HG03095 (cell line): Measurements from ENCODE around the gene PTPN22.

Experiments used
- ATAC-seq: cut with Tn5 transposase; IDR thresholded peaks from one replicate; pipeline ENCODE4 v1.9.1; 2021; ENCODE audit warnings: moderate library complexity; ENCODE audit not compliant: unreplicated experiment

PTPN22 gene

DNA sequence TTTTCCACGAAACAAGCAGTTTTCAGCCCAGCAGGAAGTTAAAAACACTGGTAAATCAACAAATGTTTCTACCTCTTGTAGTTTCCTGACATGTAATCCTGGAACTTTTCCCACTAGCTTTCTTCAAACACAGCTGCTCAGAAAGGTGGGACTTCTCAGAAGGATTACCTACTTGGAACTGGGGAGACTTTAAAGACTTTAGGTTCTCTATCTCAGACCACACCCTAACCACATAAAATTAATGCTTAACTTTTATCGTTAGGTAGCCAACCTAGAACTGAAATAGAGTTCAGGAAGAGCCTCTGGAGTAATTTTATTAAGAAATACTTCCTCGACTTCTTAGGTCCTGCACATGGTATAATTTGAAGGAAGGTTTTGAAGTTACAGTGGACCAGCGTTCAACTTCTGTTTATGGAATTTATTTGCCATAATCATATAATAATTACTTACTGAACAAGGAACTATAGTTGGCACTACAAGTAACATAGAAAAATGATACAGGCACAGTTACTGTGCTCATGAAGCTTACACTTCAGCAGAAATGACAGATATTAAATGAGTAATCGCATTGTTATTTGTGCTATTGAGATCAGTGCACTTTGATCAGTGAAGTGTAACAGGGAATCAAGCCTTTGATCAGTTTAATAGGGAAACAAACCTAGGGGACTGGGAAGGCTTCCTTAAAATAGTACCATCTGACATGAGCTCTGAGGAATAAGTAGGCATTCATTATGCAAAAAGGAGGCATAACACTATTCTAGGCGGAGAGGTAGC, 16.1 kb upstream of the PTPN22 start, which contains the start of gene BCL2L15:
BCL2L15 (minus strand) TSS at position 180 of the 774 bp plus-strand sequence. CDS start 206 bp downstream, outside the sequence.
- no peak for ATAC-seq

DNA sequence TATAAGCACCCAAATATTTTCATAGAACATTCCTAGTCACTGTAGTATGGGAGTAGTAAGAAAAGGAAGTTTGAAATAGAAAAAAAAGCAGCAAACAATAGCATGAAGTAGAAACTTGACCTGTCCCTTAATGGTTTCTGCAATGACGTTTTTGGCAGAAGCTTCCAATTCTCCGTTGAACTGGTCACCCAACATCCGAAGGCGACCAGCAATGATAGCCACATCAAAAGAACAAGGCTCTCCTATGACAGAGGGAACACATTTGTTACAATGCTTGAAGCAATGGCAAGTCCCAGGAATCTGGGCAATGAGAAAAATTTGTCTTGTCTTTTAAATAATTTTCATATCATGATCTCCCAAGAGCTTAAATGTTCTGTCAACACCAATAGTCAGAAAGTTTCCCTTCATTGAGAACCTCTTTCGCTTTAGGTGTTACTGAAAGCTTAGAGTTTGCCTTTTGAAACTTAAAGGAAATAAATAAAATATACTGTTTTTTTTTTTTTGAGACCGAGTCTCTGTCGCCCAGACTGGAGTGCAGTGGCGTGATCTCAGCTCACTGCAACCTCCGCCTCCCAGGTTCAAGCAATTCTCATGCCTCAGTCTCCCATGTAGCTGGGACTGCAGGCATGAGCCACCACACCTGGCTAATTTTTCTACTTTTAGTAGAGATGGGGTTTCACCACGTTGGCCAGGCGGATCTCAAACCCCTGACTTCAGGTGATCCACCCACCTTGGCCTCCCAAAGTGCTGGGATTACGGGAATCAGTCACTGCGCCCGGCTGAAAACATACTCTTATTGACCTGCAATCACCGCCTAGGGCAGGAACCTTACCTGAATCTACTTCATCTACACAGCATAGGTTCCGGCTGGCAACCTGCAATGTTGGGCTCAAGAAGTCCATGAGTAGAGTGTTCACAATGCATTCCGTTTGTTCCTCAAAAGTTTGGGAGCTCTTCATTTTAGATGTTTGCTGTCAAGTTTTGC, 15.2 kb upstream of the PTPN22 start:
- ATAC-seq: no peak

DNA sequence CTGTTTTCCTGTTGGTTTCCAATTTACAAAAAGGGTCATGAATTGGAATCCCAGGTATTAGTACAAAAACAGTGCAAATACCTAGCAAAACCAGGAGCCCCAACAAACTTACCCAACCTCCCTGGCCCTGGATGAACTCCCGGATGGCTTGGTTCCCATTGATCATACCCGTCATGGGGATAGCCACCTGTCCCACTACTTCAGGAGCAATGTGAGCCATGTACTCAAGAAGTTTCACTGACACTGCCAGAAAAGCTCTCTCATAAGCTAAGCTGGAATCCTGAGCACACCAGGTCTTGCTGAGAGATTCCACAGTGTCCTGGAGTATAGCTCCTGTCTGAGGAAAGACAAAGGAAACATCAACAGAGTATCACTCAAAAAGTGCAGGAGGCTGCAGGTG, 10.1 kb upstream of the PTPN22 start:
- ATAC-seq: no peak

DNA sequence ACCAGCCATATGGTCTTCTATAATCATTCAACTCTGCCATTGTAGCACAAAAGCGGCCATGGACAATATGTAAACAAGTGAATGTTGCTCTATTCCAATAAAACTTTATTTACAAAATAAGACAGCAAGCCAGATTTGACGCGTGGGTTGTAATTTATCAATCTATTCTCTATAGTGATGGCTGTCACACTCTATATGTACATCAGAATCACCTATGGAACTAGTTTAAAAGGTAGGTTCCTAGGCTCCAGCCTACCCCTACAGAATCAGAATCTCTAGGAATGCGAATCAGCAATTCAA, 8.2 kb upstream of the PTPN22 start:
- no peak for ATAC-seq

DNA sequence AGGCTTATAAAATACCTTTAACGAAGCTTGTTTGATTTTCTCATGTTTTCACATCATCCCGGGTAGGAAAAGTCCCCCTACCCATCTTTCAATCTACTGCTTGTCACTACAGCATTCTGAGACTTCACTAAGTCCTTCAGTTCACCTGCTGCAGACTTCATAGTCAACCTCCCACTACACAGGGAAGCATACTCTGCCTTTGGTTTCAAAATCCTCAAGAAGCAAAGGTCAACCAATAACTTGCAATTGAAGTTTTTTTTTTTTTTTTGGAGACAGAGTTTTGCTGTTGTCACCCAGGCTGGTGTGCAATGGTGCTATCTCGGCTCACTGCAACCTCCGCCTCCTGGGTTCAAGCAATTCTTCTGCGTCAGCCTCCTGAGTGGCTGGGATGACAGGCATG, 4.7 kb upstream of the PTPN22 start:
- no peak for ATAC-seq

DNA sequence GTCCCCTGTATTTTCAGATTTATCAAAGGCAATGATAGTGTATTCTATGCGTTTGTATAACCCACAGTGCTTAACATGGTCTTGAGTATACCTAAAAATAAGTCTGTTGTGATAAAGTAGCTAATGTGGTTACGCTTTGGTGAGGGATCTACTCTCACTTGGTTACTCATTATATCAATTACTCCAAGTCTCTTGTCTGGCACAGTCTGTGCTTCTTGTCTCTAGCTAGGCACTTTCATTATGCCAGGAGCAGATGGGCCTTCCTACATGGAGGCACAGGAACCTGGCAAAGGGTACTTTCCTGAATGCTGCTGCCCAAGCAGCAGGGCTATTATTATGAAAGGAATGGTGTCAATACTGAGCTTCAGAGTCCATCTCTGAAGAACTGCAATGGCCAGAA, 4.2 kb upstream of the PTPN22 start:
- no peak for ATAC-seq

DNA sequence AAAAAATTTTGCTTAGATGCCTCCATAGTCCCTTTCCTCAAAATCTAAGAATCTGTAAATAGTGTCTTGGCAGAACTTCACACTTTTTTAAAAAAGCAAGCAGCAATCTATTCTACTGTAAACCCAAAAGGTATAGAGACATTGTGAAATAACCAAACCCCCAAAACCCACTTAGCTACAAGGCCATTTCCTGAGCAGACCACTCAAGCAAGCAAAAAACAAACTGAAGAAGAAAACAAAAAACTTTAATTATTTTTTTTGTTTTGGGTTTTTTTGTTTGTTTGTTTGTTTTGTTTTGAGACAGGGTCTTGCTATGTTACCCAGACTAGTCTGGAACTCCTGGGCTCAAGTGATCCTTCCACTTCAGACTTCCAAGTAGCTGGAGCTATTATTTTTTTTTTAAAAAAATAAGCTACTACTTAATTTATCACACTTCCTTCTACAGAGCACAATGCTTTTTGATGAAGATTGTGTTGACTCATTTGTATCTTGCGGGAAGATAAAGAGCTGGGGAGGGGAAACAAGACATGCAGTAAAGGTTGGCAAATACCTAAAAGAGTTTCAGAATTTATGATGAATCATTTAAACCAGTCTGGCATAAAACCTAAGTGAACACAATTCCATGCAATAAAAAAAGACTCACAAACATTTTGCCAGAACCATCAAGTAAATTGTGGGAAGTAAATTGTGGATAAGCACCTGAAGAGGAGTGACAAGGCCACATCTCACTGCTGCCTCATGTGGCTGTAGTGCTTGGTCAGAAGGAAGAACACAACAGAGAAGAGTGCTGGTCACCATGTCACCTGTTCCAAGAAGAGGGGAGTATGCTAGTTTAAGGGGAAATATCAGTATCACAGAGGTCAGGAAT, 2.7 kb upstream of the PTPN22 start:
- ATAC-seq: no peak

DNA sequence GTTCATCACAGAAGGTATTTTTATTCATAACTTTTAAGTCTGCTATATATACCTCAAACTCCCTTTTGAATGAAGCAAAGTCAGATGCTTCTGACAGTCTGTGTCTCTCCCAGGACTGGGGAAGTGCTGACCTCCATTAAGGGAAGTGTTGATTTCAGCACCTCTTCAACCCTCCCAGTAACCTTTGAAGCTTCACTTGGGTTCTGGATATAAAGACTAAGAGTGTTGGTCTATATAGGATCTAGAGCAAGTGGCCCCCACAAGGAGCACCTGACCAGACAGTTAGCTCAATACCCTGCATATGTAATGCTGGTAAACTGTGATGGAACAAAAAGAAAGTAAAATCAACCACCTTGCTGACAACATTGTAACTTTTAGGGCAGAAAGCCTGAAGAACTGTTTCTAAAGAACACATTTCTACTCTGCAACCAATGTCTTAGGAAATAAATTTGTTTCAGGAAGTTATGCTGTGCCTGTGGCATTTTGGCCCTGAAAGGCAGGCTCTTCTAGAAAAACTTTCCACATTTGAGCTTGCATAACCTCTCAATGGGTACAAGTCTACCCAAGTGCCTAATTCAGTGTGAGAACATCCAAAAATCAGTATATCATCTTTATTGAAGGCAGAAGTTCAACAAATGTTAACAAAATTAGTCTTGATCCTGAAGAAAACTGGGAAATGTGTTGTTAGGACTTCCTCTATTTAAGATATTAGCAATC, 865 bp upstream of the PTPN22 start:
- ATAC-seq: no peak

DNA sequence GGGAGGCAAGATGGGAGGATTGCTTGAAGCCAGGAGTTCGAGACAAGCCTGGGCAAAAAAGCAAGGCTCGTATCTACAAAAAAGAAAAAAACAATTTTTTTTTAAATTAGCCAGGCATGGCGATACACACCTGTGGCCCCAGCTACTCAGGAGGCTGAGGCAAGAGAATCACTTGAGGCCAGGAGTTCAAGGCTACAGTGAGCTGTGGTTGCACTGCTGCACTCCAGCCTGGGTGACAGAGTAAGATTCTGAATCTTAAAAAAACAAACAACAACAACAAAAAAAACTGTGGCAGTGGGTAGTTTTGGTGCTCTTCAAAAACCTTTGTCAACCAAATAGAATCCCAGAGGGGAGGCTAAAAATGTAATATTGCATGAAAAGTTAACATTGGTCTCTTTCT, 734 bp downstream of the PTPN22 start:
- ATAC-seq: no peak

DNA sequence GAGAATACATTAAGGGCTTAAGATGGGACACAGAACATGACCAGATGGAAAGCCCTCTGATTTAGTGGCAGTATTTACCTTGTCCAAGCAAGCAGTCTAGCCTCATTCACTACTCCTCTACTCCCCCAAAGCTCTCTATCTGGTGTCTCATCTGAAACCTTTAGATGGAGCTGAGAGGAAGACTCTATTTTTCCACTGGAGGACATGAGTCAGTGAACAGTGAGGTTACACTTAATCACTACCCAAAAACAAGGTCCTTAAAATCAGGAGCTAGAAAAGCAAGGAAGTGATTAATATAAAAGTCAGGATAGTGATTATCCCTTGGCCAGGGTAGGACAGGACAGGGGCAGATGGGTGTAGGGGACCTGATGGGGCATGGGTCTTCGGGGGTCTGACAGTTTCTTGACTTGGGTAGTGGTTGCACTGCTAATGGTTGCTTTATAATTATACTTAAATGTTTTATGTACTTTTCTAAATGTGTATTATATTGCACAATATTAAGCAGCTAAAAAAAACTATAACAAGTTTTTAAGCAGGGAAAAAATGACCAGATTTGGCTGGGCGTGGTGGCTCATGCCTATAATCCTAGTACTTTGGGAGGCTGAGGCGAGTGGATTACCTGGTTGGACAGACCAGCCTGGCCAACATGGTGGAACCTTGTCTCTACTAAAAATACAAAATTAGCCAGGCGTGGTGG, 3.0 kb downstream of the PTPN22 start:
- ATAC-seq: no peak

DNA sequence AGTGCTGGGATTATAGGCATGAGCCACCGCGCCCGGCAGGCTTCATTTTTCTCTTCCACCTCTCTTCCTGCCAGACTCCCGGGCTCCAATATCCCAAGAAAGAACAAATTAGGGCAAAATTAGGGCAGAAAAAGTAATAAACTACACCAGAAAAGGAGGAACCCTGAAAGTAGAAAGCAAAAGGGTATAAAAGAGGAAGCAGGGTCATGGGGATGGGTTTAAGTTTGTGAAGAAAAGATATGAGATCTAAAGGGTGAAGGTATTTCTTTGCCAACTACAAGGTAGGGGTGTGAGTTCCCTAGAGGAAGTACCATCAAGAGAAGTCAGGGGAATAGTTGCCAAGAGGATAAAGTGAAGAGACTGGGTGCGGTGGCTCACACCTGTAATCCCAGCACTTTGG, 9.9 kb downstream of the PTPN22 start:
- ATAC-seq: no peak

DNA sequence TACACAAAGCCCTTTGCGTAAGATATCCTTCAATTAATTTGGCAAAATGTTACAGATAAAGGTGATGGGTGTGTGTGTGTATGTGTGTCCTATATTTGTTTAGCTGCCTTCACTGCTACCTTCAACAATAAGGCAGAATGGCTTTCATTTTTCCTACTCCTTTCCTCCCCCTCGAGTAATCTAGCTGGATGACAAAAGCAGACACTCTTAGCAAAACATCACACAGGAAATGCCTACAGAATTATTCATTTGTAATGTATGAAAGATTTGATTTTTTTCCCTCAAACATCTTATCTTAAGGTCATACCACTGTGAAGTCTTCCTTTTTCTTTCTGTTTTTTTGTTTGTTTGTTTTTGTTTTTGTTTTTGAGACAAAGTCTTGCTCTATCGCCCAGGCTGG, 10.6 kb downstream of the PTPN22 start:
- no peak for ATAC-seq

DNA sequence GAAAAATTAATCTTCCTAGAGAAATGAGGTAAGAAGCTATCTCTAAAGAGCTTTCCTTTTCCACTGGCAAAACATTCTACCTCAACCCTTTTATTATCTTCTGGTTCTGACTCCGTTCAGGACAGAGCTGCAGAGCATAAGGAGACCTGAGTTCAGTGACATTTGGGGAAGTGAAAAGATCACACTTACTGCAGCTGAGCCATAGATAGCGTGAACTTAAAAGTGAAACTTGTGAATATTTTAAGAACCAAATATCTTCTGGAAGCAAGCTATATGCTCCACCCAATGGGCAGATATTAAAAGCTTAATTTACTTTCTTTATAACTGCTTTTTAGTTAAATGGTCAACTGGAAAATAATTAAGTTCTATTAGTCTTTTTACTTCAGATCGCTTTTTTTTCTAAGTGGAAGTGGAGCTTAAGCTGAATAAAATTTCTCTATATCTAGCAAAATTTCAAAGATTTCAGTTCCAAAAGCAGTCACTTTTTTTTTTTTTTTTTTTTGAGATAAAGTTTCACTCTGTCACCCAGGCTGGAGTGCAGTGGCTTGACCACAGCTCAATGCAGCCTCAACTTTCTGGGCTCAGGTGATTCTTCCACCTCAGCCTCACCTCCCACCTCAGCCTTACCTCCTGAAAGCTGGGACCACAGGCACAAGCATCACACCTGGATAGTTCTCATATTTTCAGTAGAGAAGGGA, 11.9 kb downstream of the PTPN22 start:
- peak; percentile 83 for ATAC-seq

DNA sequence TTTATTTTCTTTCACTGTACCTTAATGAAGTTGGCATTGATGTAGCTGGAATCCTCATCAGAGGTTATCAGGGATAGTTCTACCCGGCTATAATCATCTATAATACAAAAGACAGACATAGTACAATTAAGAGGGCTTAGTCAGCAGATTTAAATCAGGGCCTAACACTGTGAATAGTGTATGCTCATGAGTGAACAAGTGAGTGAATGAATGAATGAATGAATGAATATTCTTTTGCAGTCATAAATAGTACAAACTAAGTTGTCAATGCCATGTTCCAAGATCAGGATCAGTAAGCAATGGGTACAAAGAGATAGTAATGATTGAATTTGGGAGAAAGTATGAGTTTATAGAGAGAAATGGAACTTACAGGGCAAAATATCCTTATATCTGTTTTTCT, 12.5 kb downstream of the PTPN22 start:
- no peak for ATAC-seq

DNA sequence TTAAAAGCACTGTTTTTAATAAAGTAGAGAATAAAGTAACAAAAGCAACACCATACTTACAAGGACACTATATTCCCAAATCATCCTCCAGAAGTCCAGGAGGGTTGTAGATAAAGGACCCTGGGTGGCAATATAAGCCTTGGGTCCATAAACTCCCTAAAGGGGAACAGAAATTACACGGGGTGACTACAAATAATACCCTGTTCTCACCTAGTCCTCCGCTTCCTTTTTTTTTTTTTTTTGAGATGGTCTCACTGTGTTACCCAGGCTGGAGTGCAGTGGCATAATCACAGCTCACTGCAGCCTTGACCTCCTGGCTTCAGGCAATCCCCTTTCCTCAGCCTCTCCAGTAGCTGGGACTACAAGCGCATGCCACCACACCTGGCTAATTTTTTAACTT, 13.1 kb downstream of the PTPN22 start:
- no peak for ATAC-seq

DNA sequence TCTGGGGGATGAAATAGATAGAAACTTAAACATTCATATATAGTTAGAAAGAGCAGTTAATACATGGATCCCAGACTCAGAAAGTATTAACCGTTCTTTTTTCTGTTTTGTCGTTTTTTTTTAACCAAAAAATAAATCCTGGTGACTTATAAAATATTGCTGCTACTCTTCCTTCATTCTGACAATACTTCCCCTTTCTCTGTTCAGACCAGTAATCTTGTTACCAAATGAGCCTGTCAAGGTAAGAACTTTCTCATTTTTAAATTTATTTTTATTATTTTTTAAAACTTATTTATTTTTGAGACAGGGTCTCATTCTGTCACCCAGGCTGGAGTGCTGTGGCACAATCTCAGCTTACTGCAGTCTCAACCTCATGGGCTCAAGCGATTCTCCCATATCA, 13.7 kb downstream of the PTPN22 start:
- no peak for ATAC-seq

DNA sequence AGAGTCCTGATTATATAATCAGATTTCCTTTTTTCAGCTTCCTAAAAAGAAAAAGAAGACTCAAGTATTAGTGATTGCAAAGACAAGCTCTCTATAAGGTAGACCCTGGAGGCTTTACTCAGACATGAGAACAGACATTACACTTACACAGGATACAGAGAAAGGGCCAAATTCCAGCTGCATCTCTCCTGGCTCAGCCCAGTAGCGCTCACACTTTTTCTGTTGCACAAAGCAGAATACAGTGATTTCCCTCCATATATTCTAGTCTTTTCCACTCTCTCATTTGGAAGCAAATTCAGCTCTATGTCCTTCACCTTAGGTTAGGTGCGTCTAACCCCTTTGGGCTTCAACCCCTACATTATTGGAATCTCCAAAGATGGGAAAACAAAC, 15.1 kb downstream of the PTPN22 start:
- no peak for ATAC-seq

DNA sequence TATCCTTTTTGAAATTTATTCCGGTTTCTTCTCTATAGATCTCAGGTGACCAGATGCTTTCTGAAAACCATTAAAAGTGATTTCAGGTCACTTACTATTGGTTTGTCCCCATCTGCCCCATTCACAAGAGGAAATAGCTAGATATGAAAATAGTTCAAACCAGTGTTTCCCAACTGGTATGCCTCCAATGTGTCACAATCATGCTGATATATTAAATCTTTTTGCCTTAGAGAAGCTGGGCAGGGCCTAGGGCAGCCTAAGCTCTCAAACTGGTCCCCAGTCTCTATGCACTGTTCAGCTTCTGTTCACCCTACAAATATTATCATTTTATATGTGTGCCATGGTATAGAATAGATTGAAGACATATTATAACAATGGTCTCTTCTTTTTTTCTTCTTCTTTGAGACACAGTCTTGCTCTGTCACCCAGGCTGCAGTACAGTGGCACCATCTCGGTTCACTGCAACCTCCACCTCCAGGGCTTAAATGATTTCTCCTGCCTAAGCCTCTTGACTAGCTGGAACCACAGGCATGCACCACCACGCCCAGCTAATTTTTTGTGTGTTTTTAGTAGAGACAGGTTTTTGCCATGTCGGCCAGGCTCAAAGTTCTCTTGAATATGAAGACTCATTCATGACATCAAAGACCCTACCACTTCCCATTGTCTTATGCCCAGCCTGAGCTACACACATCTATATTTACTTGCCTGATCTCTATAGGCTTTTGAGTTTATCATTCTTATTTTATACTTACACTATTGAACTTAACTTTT, 15.7 kb downstream of the PTPN22 start:
- no peak for ATAC-seq

DNA sequence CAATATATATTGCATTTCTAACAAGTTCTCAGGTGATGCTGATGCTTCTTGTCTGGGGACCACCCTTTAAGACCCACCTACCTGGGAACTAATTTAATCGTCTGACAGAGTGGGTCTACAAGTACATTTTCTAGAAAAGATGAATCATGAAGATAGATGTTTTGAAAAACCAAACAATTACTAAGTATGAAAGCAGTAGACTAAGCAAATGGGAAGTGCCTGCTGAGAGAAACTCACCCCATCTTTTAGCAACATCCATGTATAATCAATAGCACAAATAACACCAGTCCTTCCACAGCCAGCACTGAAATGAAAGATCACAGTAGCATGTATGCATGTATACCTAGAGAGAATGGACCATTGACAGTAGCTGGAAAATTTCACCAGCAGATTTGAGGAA, 17.3 kb downstream of the PTPN22 start:
- ATAC-seq: no peak
